Umbilical cord (tissue), 2 donors: ENCODE data around the gene F13A1. TPM values are rescaled to one million over a fixed set of nuclear protein-coding genes. Genes with fewer than 3 reads are reported as not detected.

Experiments used
- DNase-seq: peaks from one replicate; pipeline ENCODE4 v3.0.0-alpha.2; 2015; ENCODE audit warnings: low spot score
- total RNA-seq: library from RNA; depleted of rRNA; stranded (reverse); fragments of >200 nt; gene quantifications from one replicate; pipeline ENCODE4 v1.2.3, GENCODE V29; 2014; ENCODE audit warnings: low replicate concordance; ENCODE audit not compliant: insufficient read depth

Gene F13A1
- total RNA-seq, 1 donor from 2014 or later = 299 TPM

DNA sequence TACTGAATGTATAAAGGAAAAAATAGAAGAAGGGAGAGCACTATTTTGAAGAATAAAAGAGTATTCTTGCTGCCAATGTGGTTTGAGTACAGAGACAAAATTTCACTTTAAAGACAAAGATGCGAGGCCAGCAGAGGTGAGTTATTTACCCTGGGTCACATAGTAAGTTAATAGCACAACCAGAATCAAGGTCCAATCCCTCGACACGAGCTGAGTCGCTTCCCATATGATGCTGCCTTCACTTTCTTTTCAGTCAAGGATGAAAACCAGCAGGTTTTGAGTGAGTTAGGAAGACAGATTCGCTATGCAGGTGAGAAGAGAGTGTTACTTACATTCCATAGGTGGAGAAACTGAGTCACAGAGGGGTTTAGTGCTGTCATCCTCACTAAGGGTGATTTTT is 75.8 kb downstream of the F13A1 start:
- no peak for DNase-seq

DNA sequence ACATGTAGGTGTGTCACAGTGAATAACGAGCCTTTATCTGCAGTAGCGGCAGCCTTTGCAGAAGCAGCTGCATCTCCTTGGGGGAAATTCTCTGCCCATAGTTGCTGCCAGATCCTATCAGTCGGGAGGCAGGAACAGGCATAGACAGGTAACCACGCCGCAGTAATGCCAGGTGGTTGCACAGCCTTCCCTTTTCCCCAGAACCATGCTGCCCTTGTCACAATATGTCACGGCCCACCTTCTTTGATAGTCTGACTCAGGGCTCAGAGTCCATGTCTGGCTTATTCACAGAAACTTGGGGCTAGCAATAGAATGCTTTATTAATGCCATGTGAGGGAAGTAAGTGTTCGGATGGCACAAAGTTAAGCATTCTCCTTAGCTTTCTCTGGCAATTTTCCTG is 76.6 kb downstream of the F13A1 start:
- DNase-seq = no peak

DNA sequence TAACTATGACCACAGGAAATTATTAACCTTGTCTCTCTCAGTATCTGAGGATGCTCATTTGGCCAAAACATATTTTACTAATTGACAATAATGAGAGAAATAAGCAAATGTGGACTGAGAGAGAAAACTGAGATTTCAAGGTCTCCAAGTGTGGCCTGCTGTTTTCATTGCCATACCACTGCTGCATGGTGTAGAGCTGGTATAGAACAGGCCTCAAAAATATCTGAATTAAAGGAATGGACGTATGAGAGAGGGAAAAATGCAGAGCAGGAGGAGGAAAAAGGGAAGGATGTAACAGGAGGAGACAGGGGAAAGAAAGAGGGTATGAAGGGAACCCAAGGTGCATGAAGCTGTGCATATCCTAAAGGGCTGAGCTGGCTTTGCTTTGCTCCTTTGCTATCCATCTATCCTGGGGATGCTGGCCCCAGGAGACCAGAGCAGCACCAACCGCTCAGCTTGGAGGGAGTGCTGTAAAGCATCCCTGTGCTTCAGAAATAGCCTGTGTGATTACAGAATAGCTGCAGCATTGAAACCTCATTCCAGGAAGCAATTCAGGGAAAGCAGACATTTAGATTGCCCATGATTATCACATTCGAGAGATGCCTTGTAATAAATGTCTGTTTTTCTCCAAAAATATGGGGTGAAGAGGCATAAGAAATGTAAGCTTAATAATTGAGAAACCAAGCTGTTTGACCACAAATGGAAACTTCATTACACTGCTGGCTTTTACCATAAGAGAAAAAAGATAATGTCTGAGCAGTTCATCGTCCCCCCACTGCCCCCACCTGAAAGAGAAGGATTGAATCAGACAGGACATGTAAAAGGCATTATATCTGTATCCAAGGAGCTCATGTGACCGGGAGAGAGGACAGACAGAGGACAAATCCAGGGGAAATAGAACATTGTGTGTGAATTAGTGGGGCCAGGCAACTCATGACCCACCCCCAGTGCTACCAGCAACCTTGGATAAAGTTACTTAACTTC is 80.6 kb downstream of the F13A1 start:
- no peak for DNase-seq

DNA sequence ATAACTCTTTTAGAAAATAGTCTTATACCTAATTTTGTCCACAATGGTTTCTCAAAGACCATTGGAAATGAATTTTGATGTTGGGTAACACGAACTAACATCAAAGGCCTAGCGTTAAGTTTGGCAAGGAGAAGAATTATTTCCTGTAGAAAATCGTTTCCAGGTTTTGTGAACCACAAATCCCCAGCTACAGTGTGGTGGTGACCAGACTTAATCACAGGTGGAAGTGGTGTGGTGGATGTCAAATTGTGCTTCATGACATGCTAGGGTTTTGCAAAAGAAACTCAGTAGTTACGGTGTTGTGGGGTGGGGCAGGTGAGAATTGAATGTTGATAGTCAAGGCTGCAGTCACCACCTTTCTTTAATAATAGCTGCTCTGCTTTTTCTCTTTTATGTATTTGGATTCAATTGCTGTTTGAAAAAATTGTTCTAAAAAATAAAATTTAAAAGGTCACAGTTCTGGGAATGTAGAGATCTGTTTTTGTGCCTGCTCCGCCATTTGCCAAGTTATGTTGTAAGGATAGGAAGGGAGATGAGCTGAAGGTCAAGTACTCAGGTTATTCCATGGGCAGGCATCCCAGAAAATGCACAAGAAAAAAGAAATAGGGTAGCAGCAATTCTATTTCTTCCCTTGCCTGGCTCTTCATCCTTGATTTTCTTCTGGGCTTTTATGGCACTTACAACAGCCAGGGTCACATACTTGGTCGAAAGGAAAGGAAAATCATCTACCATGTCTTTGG is 83.6 kb downstream of the F13A1 start:
- no peak for DNase-seq

DNA sequence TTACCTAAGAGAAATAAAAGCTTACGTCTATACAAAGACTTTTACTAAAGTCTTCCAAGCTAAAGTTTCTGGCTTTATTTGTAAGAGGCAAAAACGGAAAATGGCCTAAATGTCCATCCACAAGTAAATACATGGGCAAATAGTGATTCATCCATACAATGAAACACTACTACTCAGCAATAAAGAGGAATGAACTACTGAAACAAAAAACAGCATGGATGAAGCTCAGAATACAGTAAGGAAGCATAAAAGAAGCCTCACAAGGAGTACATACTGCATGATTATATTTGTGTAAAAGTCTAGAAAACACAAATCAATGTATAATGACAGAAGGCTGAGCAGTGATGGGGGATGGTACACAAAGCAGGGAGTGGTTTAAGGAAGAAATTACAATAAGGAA is 84.7 kb downstream of the F13A1 start:
- DNase-seq = no peak

DNA sequence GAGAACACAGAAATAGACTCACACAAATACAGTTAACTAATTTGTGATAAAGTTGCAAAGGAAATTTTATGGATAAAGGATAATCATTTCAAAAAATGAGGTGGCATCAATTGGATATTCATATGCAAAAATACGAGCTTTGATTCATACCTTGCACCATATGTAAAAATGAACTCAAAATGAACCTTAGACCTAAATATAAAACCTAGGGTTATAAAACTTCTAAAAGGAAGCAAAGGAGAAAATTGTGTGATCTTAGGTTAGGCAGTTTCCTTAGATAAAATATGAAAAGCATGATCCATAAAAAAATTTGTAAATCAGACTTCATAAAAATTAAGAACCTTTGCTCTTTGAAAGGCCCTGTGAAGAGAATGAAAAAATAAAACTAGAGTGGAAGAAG is 85.5 kb downstream of the F13A1 start:
- no peak for DNase-seq

DNA sequence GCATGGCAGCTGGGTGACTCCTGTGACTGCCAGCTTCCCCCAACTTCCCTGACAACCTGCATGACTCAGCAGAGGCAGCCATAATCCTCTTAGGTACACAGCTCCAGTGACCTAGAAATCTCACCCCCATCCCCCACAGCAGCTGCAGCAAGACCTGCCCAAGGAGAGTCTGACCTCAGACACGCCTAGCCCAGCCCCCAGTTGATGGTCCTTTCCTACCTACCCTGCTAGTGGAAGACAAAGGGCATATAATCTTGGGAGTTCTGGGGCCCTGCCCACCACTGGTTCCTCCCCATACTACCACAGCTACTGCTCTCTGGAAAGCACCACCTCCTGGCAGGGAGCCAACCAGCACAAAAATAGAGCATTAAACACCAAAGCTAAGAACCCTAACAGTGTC is 90.2 kb downstream of the F13A1 start:
- DNase-seq = no peak

DNA sequence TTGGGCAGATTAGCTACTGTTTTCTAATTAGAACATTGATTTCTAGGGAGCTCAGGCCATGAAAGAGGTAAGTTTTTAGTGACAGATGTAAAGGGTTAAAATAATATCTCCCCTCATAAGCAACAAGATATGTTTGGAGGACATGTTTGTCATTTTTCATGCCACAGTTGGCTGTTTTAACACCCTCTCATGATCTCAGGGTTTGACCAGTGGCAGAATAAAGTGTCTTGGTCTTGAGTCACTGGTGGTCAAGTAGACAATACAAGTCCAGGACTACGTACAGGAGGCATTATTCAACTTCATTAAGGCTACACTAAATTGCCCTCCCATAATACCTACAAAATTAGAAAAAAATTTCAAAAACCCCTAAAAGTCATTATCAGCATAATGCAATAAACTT is 92.6 kb downstream of the F13A1 start:
- DNase-seq = no peak

DNA sequence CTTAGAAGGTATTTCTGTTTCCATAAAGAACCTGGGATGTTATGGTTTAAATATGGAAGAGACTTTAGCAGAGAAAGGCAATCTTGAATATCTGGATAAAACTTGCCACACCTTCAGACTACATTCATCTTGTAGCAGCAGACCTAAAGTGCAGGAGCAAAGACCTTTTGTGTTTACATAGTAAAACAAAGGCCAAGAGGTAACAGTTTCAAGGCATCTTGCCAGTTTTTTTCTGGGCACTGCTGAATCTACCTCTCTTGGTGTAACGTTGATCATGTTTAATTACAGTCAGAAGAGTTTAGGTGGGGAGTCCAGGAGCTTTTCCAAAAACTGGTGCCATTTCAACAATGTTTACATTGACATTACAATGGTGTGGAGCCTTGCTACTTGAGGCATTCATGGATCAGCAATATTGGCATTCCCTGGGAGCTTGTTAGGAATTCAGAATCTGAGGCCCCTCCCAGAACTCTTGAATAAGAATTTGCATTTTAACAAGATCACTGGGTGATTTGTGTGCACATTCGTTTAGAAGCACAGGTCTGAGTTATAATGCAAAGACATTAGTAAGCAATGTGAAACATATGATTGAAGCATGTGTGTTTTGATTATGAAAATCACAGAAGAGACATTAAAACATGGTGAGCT is 94.5 kb downstream of the F13A1 start:
- DNase-seq = no peak

DNA sequence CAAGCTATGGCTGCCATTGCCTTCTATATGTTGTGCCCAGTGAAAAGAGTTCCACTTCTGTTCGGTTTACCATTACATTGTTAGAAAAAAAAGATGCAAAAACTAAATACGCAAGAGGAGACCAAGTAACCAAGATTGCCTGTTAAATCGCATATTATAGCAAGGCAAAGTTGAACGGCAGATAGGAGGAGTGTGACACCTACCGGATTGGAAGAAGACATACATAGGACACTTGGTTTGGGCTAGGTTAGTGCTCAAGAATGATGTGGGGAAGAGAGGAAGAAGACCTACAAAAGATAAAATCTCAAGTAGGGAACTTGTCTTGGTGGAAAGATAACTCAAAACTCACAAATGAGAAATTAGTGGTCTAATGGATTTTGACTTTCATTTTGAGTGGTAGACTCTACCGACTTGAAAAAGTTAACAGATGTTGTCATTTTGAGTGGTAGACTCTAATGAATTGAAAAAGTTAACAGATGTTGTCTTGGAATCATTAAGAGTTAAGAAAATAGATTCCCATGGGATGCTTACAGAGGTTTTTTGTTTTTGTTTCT is 95.5 kb downstream of the F13A1 start:
- no peak for DNase-seq

DNA sequence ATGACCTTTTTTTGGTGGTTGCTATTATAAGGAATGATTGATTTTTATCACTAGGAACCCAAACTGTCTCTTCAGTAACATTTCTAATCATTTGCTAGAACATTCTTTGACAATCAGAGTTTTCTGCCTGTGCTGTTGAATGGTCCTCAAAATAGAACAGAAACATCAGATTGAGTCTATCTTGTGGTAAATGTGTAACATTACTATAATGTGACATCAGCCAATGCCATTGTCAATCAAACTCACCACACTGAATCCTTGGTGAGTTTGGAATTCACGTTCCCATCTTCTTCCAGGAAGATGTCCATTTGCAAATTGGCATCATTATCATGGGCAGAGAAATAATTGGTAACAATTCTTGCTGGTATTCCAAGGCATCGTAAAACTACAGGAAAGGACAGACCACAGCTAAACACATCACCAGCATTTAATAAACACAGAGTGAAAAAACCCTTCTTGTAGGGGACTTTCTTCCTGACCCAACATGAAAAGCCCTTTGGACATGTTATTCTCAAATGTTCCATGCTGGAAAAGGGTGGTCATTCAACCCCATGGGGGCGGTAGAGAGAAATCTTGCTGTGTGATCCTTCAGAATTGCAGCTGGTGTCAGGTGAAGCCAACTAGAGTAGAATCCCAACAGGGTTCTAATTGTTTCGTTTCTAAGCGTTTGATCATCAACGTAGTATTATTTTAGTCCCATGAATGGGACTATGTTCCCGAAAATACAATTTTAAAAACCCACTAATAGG is 98.5 kb downstream of the F13A1 start:
- no peak for DNase-seq

DNA sequence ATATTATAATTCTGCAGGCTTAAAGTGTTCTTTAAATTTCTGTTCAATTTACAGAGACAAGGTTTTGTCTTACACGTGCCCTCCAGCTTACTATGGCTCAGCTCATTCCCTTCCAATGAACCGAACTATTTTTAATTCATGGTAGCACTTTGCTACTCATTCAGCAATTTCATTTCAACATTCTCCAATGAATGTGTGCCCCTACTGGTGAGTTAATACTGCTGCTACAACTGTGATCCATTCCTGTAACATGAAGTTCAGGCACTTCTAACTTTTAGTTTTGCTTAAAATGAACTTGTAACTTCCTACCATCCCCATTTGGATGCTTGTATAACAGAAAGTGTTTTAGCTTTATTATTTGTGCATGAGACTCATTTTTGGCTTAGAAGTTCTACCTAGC is 99.7 kb downstream of the F13A1 start:
- DNase-seq = no peak

DNA sequence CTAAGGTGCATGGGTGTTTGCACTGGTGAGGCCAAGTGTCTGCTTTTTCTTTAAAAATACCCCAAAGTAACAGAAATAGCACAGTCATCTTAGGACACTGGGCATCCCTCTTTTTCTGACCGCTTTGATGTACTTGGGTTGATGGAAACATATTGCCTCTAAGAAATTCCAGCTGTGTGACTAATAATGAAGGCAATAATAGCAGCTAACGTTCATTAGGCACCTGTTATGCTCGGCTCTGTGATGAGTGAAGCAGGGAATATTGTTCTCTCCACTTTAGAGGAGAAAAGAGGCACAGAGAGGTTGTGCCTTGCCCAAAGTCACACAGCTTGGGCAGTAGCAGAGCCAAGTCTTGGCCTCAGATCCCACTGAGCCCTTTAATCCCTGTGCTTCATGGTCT is 100.7 kb downstream of the F13A1 start:
- no peak for DNase-seq

DNA sequence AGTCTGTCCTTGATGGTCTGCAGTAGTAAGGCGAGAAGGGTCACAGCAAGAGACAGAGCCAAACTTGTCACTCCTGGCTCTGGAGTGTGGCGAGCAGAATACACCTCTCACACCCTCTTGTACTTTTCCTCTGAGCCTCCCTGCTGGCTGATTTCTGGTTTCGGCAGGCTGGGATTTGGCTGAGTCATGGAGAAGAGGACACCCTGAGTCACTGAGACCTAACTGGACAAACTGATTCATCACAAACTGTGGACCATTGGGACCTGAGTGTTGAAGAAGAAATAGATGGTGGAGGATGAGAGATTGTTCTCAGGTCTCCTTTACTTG is 101.7 kb downstream of the F13A1 start:
- no peak for DNase-seq

DNA sequence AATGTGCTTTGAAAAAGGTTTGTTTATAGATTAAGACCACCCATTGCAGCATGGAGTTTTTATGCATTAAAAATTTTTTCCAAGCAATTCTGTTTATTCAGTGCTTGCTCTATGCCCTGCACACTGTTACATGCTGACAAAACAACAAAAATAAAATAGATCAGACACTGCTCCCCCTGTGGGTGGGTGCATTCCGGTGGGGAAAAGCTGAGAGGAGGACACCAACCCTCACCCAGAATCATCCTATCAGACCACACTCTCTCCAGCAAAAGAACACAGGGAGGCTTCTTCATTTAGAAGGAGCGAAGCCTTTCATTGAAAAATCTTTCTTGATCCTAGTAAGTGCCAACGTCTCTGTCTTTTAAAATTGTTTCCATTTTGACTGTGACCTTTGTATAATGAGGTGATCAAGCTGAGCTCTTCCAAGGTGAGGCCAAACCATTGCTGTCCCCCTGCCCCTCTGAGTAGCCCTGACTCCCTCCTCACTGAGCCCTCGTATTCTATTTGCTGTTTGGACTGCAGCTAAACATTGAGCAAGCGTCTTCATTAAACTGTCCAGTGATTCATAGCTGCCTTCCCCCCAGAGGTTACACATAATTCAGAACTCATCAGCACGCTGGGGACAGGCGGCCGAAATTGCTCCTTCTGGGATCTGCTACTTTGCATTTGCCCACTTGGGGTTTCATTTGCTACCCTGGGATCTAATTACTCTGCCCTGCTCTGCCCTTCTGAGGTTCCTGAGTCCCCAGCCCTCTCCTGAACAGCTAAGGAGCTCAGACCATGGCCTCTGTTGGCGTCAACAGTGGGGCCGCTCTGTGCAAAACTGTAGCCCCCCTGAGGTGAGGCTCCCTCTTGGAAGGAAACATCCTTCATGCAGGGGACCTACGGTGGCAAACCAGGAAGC is 102.4 kb downstream of the F13A1 start:
- DNase-seq = no peak

DNA sequence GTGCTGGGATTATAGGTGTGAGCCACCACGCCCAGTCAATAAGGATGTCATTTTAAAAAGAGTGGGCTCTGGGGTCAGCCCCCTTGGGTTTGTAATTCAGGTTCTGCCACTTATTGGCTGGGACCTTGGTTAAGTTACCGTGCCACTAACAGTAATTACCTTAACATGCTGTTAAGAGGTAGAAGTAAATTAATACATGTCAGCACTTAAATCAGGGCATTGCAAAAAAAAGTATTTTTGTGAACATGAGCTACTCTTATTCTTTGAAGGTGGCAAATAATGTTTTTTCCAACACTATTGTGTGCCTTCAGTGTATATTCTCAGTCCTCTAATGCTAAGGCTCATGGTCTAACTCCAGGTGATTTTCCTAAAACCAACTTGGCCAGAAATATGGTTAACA is 109.5 kb downstream of the F13A1 start:
- no peak for DNase-seq

DNA sequence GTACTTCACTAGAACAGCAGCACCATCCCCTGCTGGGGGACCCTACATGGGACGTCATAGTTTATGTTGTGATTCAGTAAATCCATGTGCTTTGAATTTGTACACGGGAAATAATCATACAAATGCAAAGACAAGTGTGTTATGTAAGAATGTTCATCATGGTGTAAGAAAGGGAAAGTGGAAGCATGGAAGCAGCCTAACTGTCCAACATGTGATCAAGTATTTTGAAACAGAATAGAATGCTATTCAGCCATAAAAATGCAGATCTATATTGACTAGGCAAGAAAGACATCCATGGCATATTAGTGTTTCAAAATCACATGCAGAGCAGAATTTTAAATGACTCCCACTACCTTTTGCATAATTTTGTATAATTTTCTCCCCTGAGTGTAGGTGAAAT is 117.6 kb downstream of the F13A1 start:
- no peak for DNase-seq

DNA sequence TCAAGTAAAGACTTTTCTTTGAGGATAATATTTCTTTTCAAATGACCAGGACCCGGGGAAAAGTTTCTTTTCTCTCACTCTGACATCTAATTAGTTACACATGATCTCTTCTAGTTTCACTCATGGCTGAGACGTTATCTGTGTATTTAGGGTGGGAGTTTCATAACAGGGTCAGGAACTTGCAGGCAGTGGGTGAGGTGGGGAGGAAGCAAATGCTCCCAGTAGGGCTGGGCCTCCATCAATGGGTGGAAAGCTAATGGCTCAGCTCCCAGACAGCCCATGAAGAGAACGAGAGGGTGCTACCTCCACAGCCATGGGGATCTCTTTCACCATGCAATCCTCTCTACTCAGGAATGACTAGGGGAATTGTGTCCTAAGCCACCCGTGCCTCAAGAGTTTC is 119.3 kb downstream of the F13A1 start:
- no peak for DNase-seq

DNA sequence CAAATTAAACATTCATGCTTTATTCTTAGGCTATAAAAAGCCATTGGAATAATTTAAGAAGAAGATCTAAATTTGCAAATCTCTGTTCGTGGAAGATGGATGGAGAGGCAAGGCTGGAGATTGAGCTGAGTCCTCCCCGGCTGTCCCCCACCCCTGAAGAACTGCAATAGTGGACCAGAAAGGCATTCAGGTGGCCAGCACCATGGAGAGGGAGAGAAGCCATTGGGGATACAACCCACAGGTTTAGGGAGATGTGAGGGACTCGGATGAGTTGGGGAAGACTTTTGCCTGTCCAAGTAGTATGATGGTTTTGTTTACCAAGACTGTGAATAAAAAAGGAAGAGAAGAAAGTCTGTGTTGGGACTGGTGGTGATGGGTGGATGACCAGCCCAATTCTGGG is 120.8 kb downstream of the F13A1 start:
- no peak for DNase-seq

DNA sequence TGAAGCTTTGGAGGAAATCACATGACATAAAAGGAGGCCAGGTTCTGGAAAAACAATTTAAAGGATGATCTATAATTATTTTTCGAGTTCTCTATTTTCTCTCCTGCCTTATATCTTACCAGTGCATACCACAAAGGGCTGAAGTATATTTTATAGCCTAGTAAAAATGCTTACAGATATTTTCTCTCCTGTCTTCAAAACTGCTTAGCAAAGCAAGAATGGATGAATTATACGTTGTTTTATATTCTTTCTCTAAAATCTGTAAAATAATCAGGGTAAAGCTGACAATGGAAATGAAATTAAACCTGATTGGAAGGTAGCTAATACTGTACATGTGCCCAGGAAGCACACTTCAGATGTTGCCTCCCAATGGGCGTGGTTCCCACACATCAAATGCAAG is 123.7 kb downstream of the F13A1 start:
- no peak for DNase-seq

DNA sequence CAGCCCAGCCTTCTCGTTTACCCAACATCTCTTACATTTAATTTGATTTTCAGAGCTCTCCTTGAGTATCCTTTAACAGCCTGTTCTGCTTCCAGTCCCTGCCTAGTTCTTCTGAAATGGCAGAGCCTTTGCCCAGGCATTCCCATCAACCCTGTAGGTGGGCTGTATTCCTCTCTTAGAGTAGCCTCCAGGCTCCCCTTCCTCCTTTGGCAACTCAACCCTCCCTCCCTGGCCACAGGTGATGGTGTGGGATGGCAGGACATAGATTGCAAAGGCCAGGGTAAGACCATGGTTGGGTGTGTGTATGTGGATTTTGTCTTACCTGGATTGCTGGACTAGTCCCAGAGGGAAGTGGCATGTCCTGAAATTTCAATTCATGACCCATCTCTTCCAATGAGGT is 125.4 kb downstream of the F13A1 start:
- no peak for DNase-seq
